OCI-LY7 (cell line): ENCODE results near the gene INS.

ENCODE experiments used
- CTCF ChIP-seq: fragments of 200-600 bp; sonication (generic); conservative IDR thresholded peaks from 2 replicates; pipeline ENCODE4 v1.5.1; 2014; ENCODE audit warnings: mild to moderate bottlenecking, antibody characterized with exemption, low read length, moderate library complexity, mixed read lengths
- EZH2phosphoT487 ChIP-seq: fragments of 200-600 bp; sonication (generic); IDR thresholded peaks from 2 replicates; pipeline ENCODE4 v1.6.1; 2018; ENCODE audit warnings: low read depth, borderline replicate concordance, mild to moderate bottlenecking, mixed run types, antibody characterized with exemption, low read length, moderate library complexity, mixed read lengths

DNA sequence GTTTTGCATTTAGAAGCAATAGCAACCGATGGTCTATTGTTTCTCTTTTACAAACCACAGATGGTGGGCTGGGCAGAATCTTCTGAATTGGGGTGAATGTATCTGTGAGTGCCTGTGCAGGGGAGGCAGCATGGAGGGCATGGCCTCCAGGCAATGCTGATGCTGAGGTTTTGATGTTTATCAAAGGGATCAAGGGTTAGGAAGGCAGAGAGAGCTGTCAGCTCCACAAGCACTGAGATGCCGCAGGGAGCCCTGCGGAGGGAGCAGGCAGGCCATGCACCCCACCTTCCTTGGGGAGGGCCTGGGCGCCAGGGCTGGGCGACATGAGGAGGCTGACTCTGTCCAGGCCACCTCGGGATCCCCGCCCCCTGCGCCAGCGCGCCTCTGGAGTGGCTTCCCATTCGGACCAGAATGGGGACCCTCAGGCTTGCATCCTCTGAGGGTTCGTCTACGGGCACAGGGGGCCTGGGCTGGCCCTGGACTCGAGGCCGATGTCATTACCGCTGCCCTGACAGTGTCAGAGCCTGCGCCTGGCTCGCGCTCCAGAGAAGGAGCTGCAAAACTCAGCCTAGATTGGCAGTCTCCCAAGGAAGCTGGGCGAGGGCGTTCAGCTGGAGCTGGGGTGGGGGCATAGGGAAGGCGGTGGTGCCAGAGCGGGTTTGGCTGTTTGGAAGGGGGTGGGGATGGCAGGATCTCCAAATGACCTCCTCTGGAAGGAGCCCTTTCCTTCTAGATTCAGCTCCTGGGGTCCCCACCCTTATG, 24.5 kb upstream of the INS start:
- no peak for TF ChIP-seq CTCF
- TF ChIP-seq EZH2phosphoT487: no peak
